ENCODE data around the gene ZNF750.

ZNF750 gene

GRCh38 chr17:82839617-82840292 is at the start of gene ZNF750:
Gene ZNF750, minus strand, starts transcription at chr17:82840022. Its CDS starts 7,568 bp downstream, at chr17:82832454.
- H3K9me3 ChIP-seq (ENCODE audit: severe bottlenecking): no peaks in the 10 kb centered on the region
- no peak for TF ChIP-seq CTCF (IDR thresholded peaks at IDR 0.05; ENCODE audit: poor library complexity, severe bottlenecking)
- ATAC-seq (ENCODE audit: low read depth) (peak; percentile 12; the same call in 1 of the 3 replicates), DNase-seq (ENCODE audit: low spot score) (peak; percentile 71)
- peaks cover 50% of the 10 kb centered on the region for H3K4me1 ChIP-seq (ENCODE audit: insufficient read depth, poor library complexity, severe bottlenecking)
- no peak within 1 kb of the TSS for H3K4me3 ChIP-seq (ENCODE audit: severe bottlenecking)
- peaks cover 12% of the 10 kb centered on the region for H3K36me3 ChIP-seq (ENCODE audit: low read depth)
- H3K27ac ChIP-seq (ENCODE audit: poor library complexity, severe bottlenecking): no peak within 1 kb of the TSS
- H3K27me3 ChIP-seq (ENCODE audit: insufficient read depth, poor library complexity, severe bottlenecking): no peaks in the 10 kb centered on the region

- ATAC-seq (ENCODE audit: low read depth): no peak
- H3K4me1 ChIP-seq (ENCODE audit: insufficient read depth, poor library complexity, severe bottlenecking): peaks cover 20% of the 10 kb centered on the region
- no peak overlapping the region for H3K4me3 ChIP-seq (ENCODE audit: severe bottlenecking)
- no peak for DNase-seq (ENCODE audit: low spot score)
- no peaks in the 10 kb centered on the region for H3K27me3 ChIP-seq (ENCODE audit: insufficient read depth, poor library complexity, severe bottlenecking)
- H3K27ac ChIP-seq (ENCODE audit: poor library complexity, severe bottlenecking): peak overlapping the region; percentile 32
- TF ChIP-seq CTCF (IDR thresholded peaks at IDR 0.05; ENCODE audit: poor library complexity, severe bottlenecking): no peak
- no peaks in the 10 kb centered on the region; the same call in 1 of the 2 replicates for H3K36me3 ChIP-seq (ENCODE audit: low read depth)
- no peaks in the 10 kb centered on the region for H3K9me3 ChIP-seq (ENCODE audit: severe bottlenecking)
These were observed 49.0 kb upstream of the ZNF750 start for GRCh38 chr17:82888583-82889495.

- Histone ChIP-seq H3K4me1 (ENCODE audit: insufficient read depth, poor library complexity, severe bottlenecking) (peaks cover 20% of the 10 kb centered on the region), H3K4me3 (ENCODE audit: severe bottlenecking) (no peak overlapping the region), H3K27ac (ENCODE audit: poor library complexity, severe bottlenecking) (no peak overlapping the region), H3K9me3 (ENCODE audit: severe bottlenecking) (no peaks in the 10 kb centered on the region), H3K27me3 (ENCODE audit: insufficient read depth, poor library complexity, severe bottlenecking) (no peaks in the 10 kb centered on the region), H3K36me3 (ENCODE audit: low read depth) (no peaks in the 10 kb centered on the region; the same call in 1 of the 2 replicates)
- DNase-seq (ENCODE audit: low spot score): no peak
- TF ChIP-seq CTCF (IDR thresholded peaks at IDR 0.05; ENCODE audit: poor library complexity, severe bottlenecking): no peak
- ATAC-seq (ENCODE audit: low read depth): no peak
These were observed 47.7 kb upstream of the ZNF750 start for GRCh38 chr17:82887255-82888164.

- Histone ChIP-seq H3K27me3 (ENCODE audit: insufficient read depth, poor library complexity, severe bottlenecking) (no peaks in the 10 kb centered on the region), H3K9me3 (ENCODE audit: severe bottlenecking) (no peaks in the 10 kb centered on the region), H3K27ac (ENCODE audit: poor library complexity, severe bottlenecking) (no peak overlapping the region), H3K4me3 (ENCODE audit: severe bottlenecking) (no peak overlapping the region), H3K4me1 (ENCODE audit: insufficient read depth, poor library complexity, severe bottlenecking) (peaks cover 20% of the 10 kb centered on the region), H3K36me3 (ENCODE audit: low read depth) (no peaks in the 10 kb centered on the region; the same call in 1 of the 2 replicates)
- TF ChIP-seq CTCF (IDR thresholded peaks at IDR 0.05; ENCODE audit: poor library complexity, severe bottlenecking): no peak
- DNase-seq (ENCODE audit: low spot score) (no peak), ATAC-seq (ENCODE audit: low read depth) (no peak)
These were observed 45.1 kb upstream of the ZNF750 start for GRCh38 chr17:82884970-82885353.

Data from RWPE2 (cell line).